Skeletal muscle satellite cell (primary cell): Measurements from ENCODE around the gene C9orf152.
"Not testable (repeated sequence)": the region's sequence is repeated elsewhere in the genome, so short reads cannot be mapped to it uniquely, and the experiment has no call there.

Experiments used
- H3K27me3 ChIP-seq: 2 replicates; pipeline ENCODE4 v1.7.0; 2013; ENCODE audit warnings: low read length; ENCODE audit not compliant: control insufficient read depth, insufficient read depth
- H3K36me3 ChIP-seq: 2 replicates; pipeline ENCODE4 v1.7.0; 2013; ENCODE audit warnings: mild to moderate bottlenecking, control low read depth, low read length; ENCODE audit not compliant: insufficient read depth
- H3K4me1 ChIP-seq: 2 replicates; pipeline ENCODE4 v1.7.0; 2013; ENCODE audit warnings: low read length; ENCODE audit not compliant: control insufficient read depth, insufficient read depth
- H3K4me2 ChIP-seq: 2 replicates; pipeline ENCODE4 v1.7.0; 2013; ENCODE audit warnings: mild to moderate bottlenecking, low read length
- H3K4me3 ChIP-seq: 2 replicates; pipeline ENCODE4 v1.7.0; 2013; ENCODE audit warnings: low read length
- H3K9ac ChIP-seq: 2 replicates; pipeline ENCODE4 v1.7.0; 2013; ENCODE audit warnings: mild to moderate bottlenecking, low read depth, low read length, moderate library complexity
- H3K9me3 ChIP-seq: replicated peaks from 2 replicates; pipeline ENCODE4 v1.7.0; 2013; ENCODE audit warnings: mild to moderate bottlenecking, control low read depth, low read length

C9orf152 gene

GRCh38 chr9:110213413-110214044, 5.6 kb upstream of the C9orf152 start:
- Histone ChIP-seq H3K36me3 (no peaks in the 10 kb centered on the region), H3K9me3 (no peaks in the 10 kb centered on the region), H3K4me1 (no peaks in the 10 kb centered on the region)

GRCh38 chr9:110207071-110207641, 803 bp downstream of the C9orf152 start:
- H3K9ac ChIP-seq, result no peak overlapping the region
- H3K4me3 ChIP-seq, result no peak overlapping the region
- H3K4me1 ChIP-seq, result no peaks in the 10 kb centered on the region
- H3K27me3 ChIP-seq, result peaks cover 67% of the 10 kb centered on the region
- no peaks in the 10 kb centered on the region for H3K36me3 ChIP-seq
- H3K4me2 ChIP-seq, result no peak overlapping the region
- no peaks in the 10 kb centered on the region for H3K9me3 ChIP-seq

More at GRCh38 chr9:110213413-110214044, 5.6 kb upstream of the C9orf152 start:
- H3K27me3 ChIP-seq, result peaks cover 34% of the 10 kb centered on the region
- no peak overlapping the region for H3K4me2 ChIP-seq
- H3K9ac ChIP-seq, result no peak overlapping the region
- H3K4me3 ChIP-seq, result no peak overlapping the region

GRCh38 chr9:110206389-110206788, 1.6 kb downstream of the C9orf152 start:
- Histone ChIP-seq H3K4me3 (no peak overlapping the region), H3K4me2 (no peak overlapping the region), H3K36me3 (no peaks in the 10 kb centered on the region), H3K27me3 (peaks cover 69% of the 10 kb centered on the region), H3K9me3 (no peaks in the 10 kb centered on the region), H3K9ac (no peak overlapping the region), H3K4me1 (no peaks in the 10 kb centered on the region)

- not testable (repeated sequence) for H3K9ac ChIP-seq, H3K36me3 ChIP-seq, H3K4me3 ChIP-seq, H3K9me3 ChIP-seq, H3K4me1 ChIP-seq, H3K4me2 ChIP-seq
- peaks cover 68% of the 10 kb centered on the region for H3K27me3 ChIP-seq
These were observed 2.3 kb downstream of the C9orf152 start for GRCh38 chr9:110205612-110206011.

- Histone ChIP-seq H3K36me3 (no peaks in the 10 kb centered on the region), H3K9me3 (no peaks in the 10 kb centered on the region), H3K27me3 (peaks cover 47% of the 10 kb centered on the region), H3K4me2 (no peak overlapping the region), H3K9ac (no peak overlapping the region), H3K4me3 (no peak overlapping the region), H3K4me1 (no peaks in the 10 kb centered on the region)
These were observed 5.7 kb downstream of the C9orf152 start for GRCh38 chr9:110202232-110202631.

- Histone ChIP-seq H3K4me2 (no peak overlapping the region), H3K4me3 (no peak overlapping the region), H3K36me3 (no peaks in the 10 kb centered on the region), H3K4me1 (no peaks in the 10 kb centered on the region), H3K9ac (no peak overlapping the region), H3K9me3 (no peaks in the 10 kb centered on the region), H3K27me3 (peaks cover 29% of the 10 kb centered on the region)
These were observed 8.3 kb downstream of the C9orf152 start for GRCh38 chr9:110199643-110200042.

- Histone ChIP-seq H3K27me3 (peaks cover 16% of the 10 kb centered on the region), H3K4me2 (no peak overlapping the region)
These were observed 9.6 kb downstream of the C9orf152 start for GRCh38 chr9:110198357-110198756.

GRCh38 chr9:110197330-110198187, 10.4 kb downstream of the C9orf152 start:
- H3K9me3 ChIP-seq, result no peaks in the 10 kb centered on the region
- H3K4me3 ChIP-seq, result no peak overlapping the region
- peaks cover 7% of the 10 kb centered on the region for H3K4me1 ChIP-seq
- H3K9ac ChIP-seq, result no peak overlapping the region
- H3K36me3 ChIP-seq, result no peaks in the 10 kb centered on the region
- no peak overlapping the region for H3K4me2 ChIP-seq
- peaks cover 12% of the 10 kb centered on the region for H3K27me3 ChIP-seq

More at GRCh38 chr9:110198357-110198756, 9.6 kb downstream of the C9orf152 start:
- Histone ChIP-seq H3K4me3 (no peak overlapping the region), H3K36me3 (no peaks in the 10 kb centered on the region), H3K9me3 (no peaks in the 10 kb centered on the region), H3K4me1 (no peaks in the 10 kb centered on the region), H3K9ac (no peak overlapping the region)

GRCh38 chr9:110196084-110196499, 11.9 kb downstream of the C9orf152 start:
- H3K4me2 ChIP-seq, H3K27me3 ChIP-seq, H3K9me3 ChIP-seq, H3K4me3 ChIP-seq, H3K4me1 ChIP-seq, H3K9ac ChIP-seq, H3K36me3 ChIP-seq: not testable (repeated sequence)

- Histone ChIP-seq H3K4me2 (peak overlapping the region; percentile 63), H3K9me3 (no peaks in the 10 kb centered on the region), H3K4me3 (peak overlapping the region; percentile 35), H3K27me3 (no peaks in the 10 kb centered on the region), H3K4me1 (peaks cover 10% of the 10 kb centered on the region), H3K9ac (peak overlapping the region; percentile 55), H3K36me3 (no peaks in the 10 kb centered on the region)
These were observed 15.3 kb downstream of the C9orf152 start for GRCh38 chr9:110192531-110193261.

GRCh38 chr9:110191615-110192014, 16.3 kb downstream of the C9orf152 start:
- H3K27me3 ChIP-seq, result no peaks in the 10 kb centered on the region
- H3K4me1 ChIP-seq, result peaks cover 10% of the 10 kb centered on the region
- H3K36me3 ChIP-seq, result no peaks in the 10 kb centered on the region
- H3K9me3 ChIP-seq, result no peaks in the 10 kb centered on the region
- no peak overlapping the region for H3K4me2 ChIP-seq
- H3K4me3 ChIP-seq, result no peak overlapping the region
- H3K9ac ChIP-seq, result no peak overlapping the region
